HG02759 (cell line): ENCODE data around the gene CPLX4.

ENCODE experiments used
- ATAC-seq: cut with Tn5 transposase; IDR thresholded peaks from one replicate; pipeline ENCODE4 v1.9.1; 2021; ENCODE audit warnings: mild to moderate bottlenecking, moderate library complexity; ENCODE audit not compliant: unreplicated experiment

CPLX4 gene

GRCh38 chr18:59308248-59308937 lies 10.1 kb downstream of the CPLX4 start:
- ATAC-seq: peak; percentile 95

GRCh38 chr18:59306640-59307039 lies 11.8 kb downstream of the CPLX4 start:
- no peak for ATAC-seq

GRCh38 chr18:59305295-59305694 lies 13.2 kb downstream of the CPLX4 start:
- no peak for ATAC-seq

GRCh38 chr18:59303656-59304195 lies 14.7 kb downstream of the CPLX4 start:
- no peak for ATAC-seq

GRCh38 chr18:59303006-59303405 lies 15.4 kb downstream of the CPLX4 start:
- ATAC-seq: no peak

- no peak for ATAC-seq
These were observed 16.5 kb downstream of the CPLX4 start for GRCh38 chr18:59301929-59302328.

- ATAC-seq: no peak
These were observed 17.7 kb downstream of the CPLX4 start for GRCh38 chr18:59300676-59301285.

GRCh38 chr18:59298871-59299270 lies 19.6 kb downstream of the CPLX4 start:
- ATAC-seq: no peak

GRCh38 chr18:59293317-59293716 lies 25.1 kb downstream of the CPLX4 start:
- ATAC-seq: no peak

- ATAC-seq: no peak
These were observed 32.1 kb downstream of the CPLX4 start for GRCh38 chr18:59286341-59286740.

- no peak for ATAC-seq
These were observed 36.1 kb downstream of the CPLX4 start for GRCh38 chr18:59282341-59282740.

GRCh38 chr18:59279722-59280121 lies 38.7 kb downstream of the CPLX4 start:
- no peak for ATAC-seq

GRCh38 chr18:59279193-59279592 lies 39.3 kb downstream of the CPLX4 start:
- no peak for ATAC-seq

GRCh38 chr18:59278793-59279192 lies 39.7 kb downstream of the CPLX4 start:
- ATAC-seq: no peak

GRCh38 chr18:59276047-59276446 lies 42.4 kb downstream of the CPLX4 start:
- ATAC-seq: no peak

GRCh38 chr18:59275406-59275949 lies 43.0 kb downstream of the CPLX4 start:
- ATAC-seq: no peak

GRCh38 chr18:59274533-59274928 lies 43.9 kb downstream of the CPLX4 start:
- ATAC-seq: no peak

- no peak for ATAC-seq
These were observed 44.5 kb downstream of the CPLX4 start for GRCh38 chr18:59273759-59274532.

- peak; percentile 28 for ATAC-seq
These were observed 45.3 kb downstream of the CPLX4 start, which contains the start of gene RAX for GRCh38 chr18:59272891-59273758. Gene RAX, minus strand, starts transcription at chr18:59273454. Its CDS starts 248 bp downstream, at chr18:59273206.

- ATAC-seq: no peak
These were observed 46.1 kb downstream of the CPLX4 start for GRCh38 chr18:59272221-59272888.
